HEK293 (cell line): ENCODE measurements around the gene PLAGL2.

ENCODE experiments used
- CTCF ChIA-PET: fragments of 350-600 bp; formaldehyde crosslinking; extraction: SDS; loops from one replicate; lab custom pipeline; 2021; ENCODE audit warnings: antibody characterized with exemption; lab: Yijun Ruan, JAX
- POLR2A ChIA-PET: fragments of 300-600 bp; formaldehyde crosslinking; extraction: SDS; loops from one replicate; lab custom pipeline; 2020; ENCODE audit warnings: antibody characterized with exemption, inconsistent platforms; lab: Yijun Ruan, JAX
- H3K27ac ChIP-seq: fragments of 200-500 bp; sonication (Bioruptor generic); 2 replicates; pipeline ENCODE4 v1.5.1; 2014; ENCODE audit warnings: low read depth, low read length, control low read depth, inconsistent platforms; ENCODE audit errors: extremely low read depth
- H3K36me3 ChIP-seq, 2 experiments: fragments of 200-500 bp in 1 of 2; sonication (Bioruptor generic) in 1 of 2; 1 replicate in 1 of 2; 2 replicates in 1 of 2; pipeline ENCODE4 v1.5.1; 2014 to 2017; ENCODE audit warnings: inconsistent platforms in 2 of 2, low read length in 2 of 2; ENCODE audit not compliant: control insufficient read depth in 2 of 2, insufficient read depth in 1 of 2
- H3K4me1 ChIP-seq: fragments of 200-500 bp; sonication (Bioruptor generic); 2 replicates; pipeline ENCODE4 v1.5.1; 2014; ENCODE audit warnings: mild to moderate bottlenecking, low read length, inconsistent platforms; ENCODE audit not compliant: control insufficient read depth, insufficient read depth
- H3K4me3 ChIP-seq: 2 replicates; pipeline ENCODE4 v1.5.1; 2011; ENCODE audit warnings: low read depth, mild to moderate bottlenecking, control low read depth, low read length, moderate library complexity
- H3K9me3 ChIP-seq: fragments of 200-500 bp; sonication (Bioruptor generic); 2 replicates; pipeline ENCODE4 v1.5.1; 2014; ENCODE audit warnings: low read depth, low read length, inconsistent platforms; ENCODE audit not compliant: control insufficient read depth, insufficient read depth
- ATF2 ChIP-seq: fragments of 450-650 bp; formaldehyde crosslinking; IDR thresholded peaks from 2 replicates; pipeline ENCODE4 v1.5.1; 2016; ENCODE audit warnings: missing biosample characterization, missing genetic modification characterization, low read depth
- BCL6B ChIP-seq: fragments of 450-650 bp; formaldehyde crosslinking; IDR thresholded peaks from 2 replicates; pipeline ENCODE4 v1.5.1; 2017; ENCODE audit warnings: missing biosample characterization, missing genetic modification characterization
- HOXA7 ChIP-seq: sonication (generic); formaldehyde crosslinking; IDR thresholded peaks from 2 replicates; pipeline ENCODE4 v1.8.1; 2022; ENCODE audit warnings: missing genetic modification reagents, borderline replicate concordance
- KLF9 ChIP-seq: fragments of 450-650 bp; formaldehyde crosslinking; IDR thresholded peaks from 2 replicates; pipeline ENCODE4 v1.5.1; 2016; ENCODE audit warnings: missing biosample characterization, missing genetic modification characterization, low read depth
- PRDM1 ChIP-seq: fragments of 450-650 bp; formaldehyde crosslinking; IDR thresholded peaks from 2 replicates; pipeline ENCODE4; 2016; ENCODE audit warnings: missing biosample characterization, missing genetic modification characterization
- SP3 ChIP-seq: fragments of 450-650 bp; formaldehyde crosslinking; IDR thresholded peaks from 2 replicates; pipeline ENCODE4 v1.5.1; 2016; ENCODE audit warnings: missing biosample characterization, missing genetic modification characterization
- ZBTB10 ChIP-seq: fragments of 450-650 bp; formaldehyde crosslinking; IDR thresholded peaks from 2 replicates; pipeline ENCODE4 v1.5.1; 2016; ENCODE audit warnings: missing biosample characterization, missing genetic modification characterization
- ZBTB17 ChIP-seq: fragments of 450-650 bp; formaldehyde crosslinking; IDR thresholded peaks from 2 replicates; pipeline ENCODE4 v1.5.1; 2016; ENCODE audit warnings: missing biosample characterization, missing genetic modification characterization
- ZBTB49 ChIP-seq: fragments of 450-650 bp; formaldehyde crosslinking; IDR thresholded peaks from 2 replicates; pipeline ENCODE4 v1.5.1; 2016; ENCODE audit warnings: missing biosample characterization, missing genetic modification characterization, low read depth
- ZNF112 ChIP-seq: fragments of 450-650 bp; formaldehyde crosslinking; IDR thresholded peaks from 2 replicates; pipeline ENCODE4 v1.5.0; 2017; ENCODE audit warnings: missing biosample characterization, missing genetic modification characterization
- ZNF184 ChIP-seq: fragments of 450-650 bp; IDR thresholded peaks from 2 replicates; pipeline ENCODE4 v1.5.1; 2018; ENCODE audit warnings: missing biosample characterization, mild to moderate bottlenecking, missing genetic modification characterization
- ZNF2 ChIP-seq: fragments of 450-650 bp; formaldehyde crosslinking; IDR thresholded peaks from 2 replicates; pipeline ENCODE4 v1.5.1; 2016; ENCODE audit warnings: missing biosample characterization, missing genetic modification characterization
- ZNF280D ChIP-seq: fragments of 450-650 bp; formaldehyde crosslinking; IDR thresholded peaks from 2 replicates; pipeline ENCODE4 v1.5.1; 2016; ENCODE audit warnings: missing biosample characterization, missing genetic modification characterization
- ZNF302 ChIP-seq: fragments of 450-650 bp; formaldehyde crosslinking; IDR thresholded peaks from 2 replicates; pipeline ENCODE4 v1.5.1; 2016; ENCODE audit warnings: missing biosample characterization, missing genetic modification characterization, low read depth
- ZNF48 ChIP-seq: fragments of 450-650 bp; formaldehyde crosslinking; IDR thresholded peaks from 2 replicates; pipeline ENCODE4 v1.5.1; 2016; ENCODE audit warnings: missing biosample characterization, missing genetic modification characterization
- ZNF501 ChIP-seq: fragments of 450-650 bp; formaldehyde crosslinking; IDR thresholded peaks from 2 replicates; pipeline ENCODE4 v1.5.1; 2016; ENCODE audit warnings: missing biosample characterization, missing genetic modification characterization
- ZNF513 ChIP-seq: fragments of 450-650 bp; IDR thresholded peaks from 2 replicates; pipeline ENCODE4 v1.5.1; 2018; ENCODE audit warnings: missing biosample characterization, missing genetic modification characterization
- ZNF544 ChIP-seq: fragments of 450-650 bp; formaldehyde crosslinking; IDR thresholded peaks from 2 replicates; pipeline ENCODE4 v1.5.0; 2017; ENCODE audit warnings: missing biosample characterization, missing genetic modification characterization
- ZNF555 ChIP-seq: fragments of 450-650 bp; formaldehyde crosslinking; conservative IDR thresholded peaks from 2 replicates; pipeline ENCODE4 v1.5.1; 2017; ENCODE audit warnings: missing biosample characterization, mild to moderate bottlenecking, missing genetic modification characterization, inconsistent platforms
- ZNF629 ChIP-seq: fragments of 450-650 bp; formaldehyde crosslinking; IDR thresholded peaks from 2 replicates; pipeline ENCODE4 v1.5.1; 2017; ENCODE audit warnings: missing biosample characterization, missing genetic modification characterization

PLAGL2 gene

GRCh38 chr20:32215147-32215546 is 7.6 kb upstream of the PLAGL2 start (continued):
- TF ChIP-seq ZBTB10 (tag by site-specific recombination): no peak
- no peak for TF ChIP-seq ZNF112 (tag by site-specific recombination)
- TF ChIP-seq ZBTB17 (tag by site-specific recombination): no peak
- no peak for TF ChIP-seq ZNF513 (tag by site-specific recombination)

- Histone ChIP-seq H3K9me3 (no peaks in the 10 kb centered on the region), H3K4me1 (no peaks in the 10 kb centered on the region; the same call in 1 of the 2 replicates)
- TF ChIP-seq SP3 (tag by site-specific recombination): no peak
- TF ChIP-seq, all 188 proteins: peak for 0
- ChIA-PET CTCF (no interaction called here), POLR2A (no interaction called here)
- peaks cover 16 to 93% of the 10 kb centered on the region in 2 experiments; a peak in 2 of 3 replicates for H3K36me3 ChIP-seq
- no peak overlapping the region for H3K27ac ChIP-seq
- no peak overlapping the region for H3K4me3 ChIP-seq
Observed at GRCh38 chr20:32213870-32214269, 6.3 kb upstream of the PLAGL2 start.

GRCh38 chr20:32209850-32210605 is 2.5 kb upstream of the PLAGL2 start:
- H3K36me3 ChIP-seq: peaks cover 10 to 63% of the 10 kb centered on the region in 2 experiments; a peak in 2 of 3 replicates
- ChIA-PET POLR2A (no interaction called here), CTCF (no interaction called here)
- no peak overlapping the region for H3K4me3 ChIP-seq
- peaks cover 6% of the 10 kb centered on the region for H3K4me1 ChIP-seq
- no peaks in the 10 kb centered on the region for H3K9me3 ChIP-seq
- no peak overlapping the region for H3K27ac ChIP-seq
- TF ChIP-seq ATF2: no peak
- no peak for TF ChIP-seq ZNF629 (tag by site-specific recombination)
- no peak for TF ChIP-seq KLF9 (tag by site-specific recombination)
- no peak for TF ChIP-seq ZNF184 (tag by site-specific recombination)
- no peak for TF ChIP-seq ZNF501 (tag by site-specific recombination)
- no peak for TF ChIP-seq BCL6B (tag by site-specific recombination)
- TF ChIP-seq PRDM1 (tag by site-specific recombination): peak; percentile 87
- no peak for TF ChIP-seq ZBTB49 (tag by site-specific recombination)
- no peak for TF ChIP-seq ZNF2 (tag by site-specific recombination)
- no peak for TF ChIP-seq HOXA7
- no peak for TF ChIP-seq ZNF280D (tag by site-specific recombination)
- TF ChIP-seq ZNF555 (tag by site-specific recombination): no peak
- no peak for TF ChIP-seq ZNF544
- TF ChIP-seq ZNF48 (tag by site-specific recombination): no peak
- no peak for TF ChIP-seq ZNF302 (tag by site-specific recombination)
